GM18868 (cell line): ENCODE data around the gene CPHXL.

Experiments
- ATAC-seq: cut with Tn5 transposase; IDR thresholded peaks from one replicate; pipeline ENCODE4 v1.9.1; 2021; ENCODE audit warnings: mild to moderate bottlenecking, moderate library complexity; ENCODE audit not compliant: unreplicated experiment

Gene CPHXL

DNA sequence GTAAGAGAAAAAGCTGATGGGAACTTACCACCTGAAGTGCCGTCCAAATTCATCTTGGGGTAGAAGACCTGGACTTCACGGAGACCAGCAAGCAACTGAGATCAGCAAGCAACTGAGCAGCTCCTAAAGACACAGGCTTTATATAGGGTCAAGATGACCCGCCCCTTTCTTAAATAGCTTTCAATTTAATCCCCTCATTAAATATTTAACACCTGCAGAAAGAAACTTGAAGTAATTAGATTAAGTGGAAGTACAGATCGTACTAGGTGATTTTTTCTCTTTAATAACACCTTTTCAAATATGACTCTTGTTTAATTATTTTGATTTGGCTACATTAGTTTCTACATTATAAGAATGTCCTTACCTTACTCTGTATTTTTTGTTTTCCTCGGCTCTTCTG, at the start of gene CPHXL:
TSS of gene CPHXL (minus strand) at position 101 of the 400 bp plus-strand sequence. CDS start at position 53, 48 bp downstream.
- ATAC-seq = no peak

DNA sequence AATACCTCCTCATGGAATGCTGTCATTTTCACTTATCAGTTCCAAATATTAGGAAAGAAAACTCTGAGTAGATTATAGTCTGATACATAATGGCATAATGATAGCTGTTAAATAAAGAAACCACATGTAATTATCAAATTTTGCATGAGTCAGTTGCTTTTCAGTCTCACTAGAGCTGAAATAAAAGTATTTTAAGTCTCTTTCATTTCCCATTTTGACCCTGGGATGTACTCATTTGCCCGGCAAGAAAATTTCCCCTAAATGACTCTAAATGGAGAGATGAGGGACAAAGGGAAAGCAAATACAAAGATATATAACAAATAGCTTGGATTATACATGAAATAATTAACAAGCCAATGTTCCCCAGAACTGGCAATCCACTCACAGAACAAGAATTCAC, 47.9 kb upstream of the CPHXL start:
- peak; percentile 65 for ATAC-seq

DNA sequence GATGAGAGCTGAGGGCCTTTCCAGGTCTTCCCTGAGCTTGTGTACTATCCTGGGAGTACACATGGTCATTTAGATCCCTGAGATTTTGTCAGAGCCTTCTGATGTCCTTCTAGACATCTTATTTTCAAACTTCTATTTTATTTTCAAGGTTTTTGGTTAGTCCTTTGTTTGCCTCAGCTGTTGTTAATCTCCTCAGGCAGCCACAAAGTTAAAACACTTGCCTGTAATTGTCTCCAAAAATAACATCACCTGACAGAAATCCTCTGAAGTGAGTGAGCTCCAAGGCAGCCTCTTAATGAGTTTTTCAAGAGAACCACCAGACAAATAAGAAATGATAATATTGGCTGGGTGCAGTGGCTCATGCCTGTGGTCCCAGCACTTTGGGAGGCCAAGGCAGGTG, 43.8 kb upstream of the CPHXL start:
- no peak for ATAC-seq

DNA sequence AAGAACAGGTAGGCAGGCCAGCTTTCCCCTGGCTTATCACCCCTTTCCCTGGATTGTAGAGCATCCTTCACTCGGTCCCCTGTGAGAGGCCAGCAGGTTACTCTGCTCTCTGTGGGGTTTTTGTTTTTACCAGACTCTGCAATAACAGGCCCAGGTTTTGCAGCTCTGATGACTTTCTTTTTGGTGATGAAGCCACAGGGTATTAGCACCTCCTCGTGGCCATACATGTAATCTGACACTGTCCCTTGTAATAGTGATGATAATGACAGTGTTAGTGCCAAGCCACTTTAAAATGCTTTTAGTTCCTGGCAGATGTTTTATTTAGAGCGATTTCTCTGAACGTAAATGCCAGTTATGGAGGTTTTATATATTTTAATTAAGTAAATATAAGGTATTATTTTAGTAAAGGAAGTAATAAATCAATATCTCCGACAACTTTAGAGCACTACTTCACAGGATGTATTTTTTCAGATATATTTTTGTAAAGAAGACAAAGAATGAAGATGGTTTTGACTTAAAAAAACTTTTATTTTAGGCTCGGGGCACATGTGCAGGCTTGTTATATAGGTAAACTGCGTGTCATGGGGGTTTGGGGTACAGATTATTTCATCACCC, 38.0 kb upstream of the CPHXL start:
- ATAC-seq = peak; percentile 86

DNA sequence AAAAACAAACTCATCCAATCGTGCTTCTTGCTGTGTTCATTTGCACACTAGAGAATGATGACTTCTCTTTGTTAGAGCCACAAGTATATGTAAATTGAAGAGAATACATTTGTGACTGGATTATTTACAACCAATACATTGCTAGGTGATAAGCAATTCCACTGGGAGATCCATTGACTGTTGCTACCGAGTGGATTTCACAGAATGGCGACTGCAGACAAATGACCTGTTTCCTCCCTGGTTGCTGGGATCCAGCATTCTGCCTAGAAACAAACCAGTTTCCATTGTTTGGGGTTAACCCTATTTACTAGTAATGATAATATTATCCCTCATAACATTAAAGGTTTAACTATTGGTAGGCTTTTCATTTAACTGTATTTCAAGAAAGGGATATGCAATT, 36.9 kb upstream of the CPHXL start:
- no peak for ATAC-seq

GRCh38 chr16:75762746-75763145, 36.5 kb upstream of the CPHXL start:
- no peak for ATAC-seq

DNA sequence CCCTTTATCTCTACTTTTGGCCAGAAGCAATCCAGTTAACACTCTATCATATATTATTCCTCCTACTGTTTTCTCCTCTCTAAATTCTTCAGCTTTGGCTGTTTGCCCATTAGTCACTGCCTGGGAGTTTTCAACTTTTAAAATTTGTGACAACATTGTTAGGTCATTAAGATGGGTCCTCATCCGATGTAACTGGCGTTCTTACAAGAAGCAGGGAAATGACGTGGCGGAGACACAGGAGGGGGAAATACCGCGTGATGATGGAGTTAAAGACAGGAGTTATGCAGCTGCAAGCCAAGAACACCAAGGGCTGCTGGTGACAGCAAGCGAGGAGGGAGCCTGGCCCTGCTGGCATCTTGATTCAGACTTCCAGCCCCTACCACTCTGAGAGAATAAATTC, 34.8 kb upstream of the CPHXL start:
- peak; percentile 34 for ATAC-seq

- ATAC-seq = no peak
Measured at GRCh38 chr16:75760018-75760519, 33.8 kb upstream of the CPHXL start.

DNA sequence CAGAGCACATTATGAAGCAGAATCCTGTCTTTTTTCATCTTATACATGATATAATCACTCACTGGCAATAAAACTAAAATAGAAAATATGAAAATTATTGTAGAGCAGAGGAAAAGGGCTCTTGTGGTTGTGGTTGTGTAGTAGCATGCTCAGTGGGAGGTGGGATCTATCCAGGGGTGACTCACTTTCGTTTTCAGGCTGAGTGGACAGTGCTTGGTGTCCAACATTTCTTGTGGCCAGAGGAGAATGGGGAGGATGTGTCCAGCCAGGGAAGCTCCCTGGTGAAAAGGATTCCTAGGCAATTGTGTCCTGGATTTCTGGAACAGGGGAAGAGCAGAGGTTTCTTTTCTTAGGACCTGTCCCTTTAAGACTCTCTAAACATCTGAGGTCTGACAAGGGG, 31.9 kb upstream of the CPHXL start:
- peak; percentile 30 for ATAC-seq

- ATAC-seq = no peak
Measured at GRCh38 chr16:75754141-75754540, 27.9 kb upstream of the CPHXL start.

- ATAC-seq = no peak
Measured at GRCh38 chr16:75750528-75750927, 24.2 kb upstream of the CPHXL start.

- no peak for ATAC-seq
Measured at GRCh38 chr16:75746359-75746758, 20.1 kb upstream of the CPHXL start.

DNA sequence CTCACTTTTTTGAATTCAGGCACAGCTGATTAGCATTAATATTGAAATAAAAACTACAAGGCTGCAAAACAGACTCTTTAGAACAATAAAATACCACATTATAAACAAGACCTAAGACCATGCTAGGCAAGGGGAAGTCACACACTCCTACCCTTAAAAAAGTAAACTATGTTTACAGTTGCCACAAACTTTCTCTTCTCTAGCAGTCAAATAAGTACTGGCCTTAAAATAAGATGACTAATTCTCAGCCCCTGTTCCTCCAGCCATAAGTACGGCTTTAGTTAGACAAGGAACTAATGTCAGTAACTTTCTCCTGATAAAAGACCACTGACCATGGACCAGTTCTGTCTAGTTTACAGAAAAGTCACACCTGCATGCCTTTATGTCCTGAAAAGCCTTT, 19.5 kb upstream of the CPHXL start:
- ATAC-seq = peak; percentile 83

DNA sequence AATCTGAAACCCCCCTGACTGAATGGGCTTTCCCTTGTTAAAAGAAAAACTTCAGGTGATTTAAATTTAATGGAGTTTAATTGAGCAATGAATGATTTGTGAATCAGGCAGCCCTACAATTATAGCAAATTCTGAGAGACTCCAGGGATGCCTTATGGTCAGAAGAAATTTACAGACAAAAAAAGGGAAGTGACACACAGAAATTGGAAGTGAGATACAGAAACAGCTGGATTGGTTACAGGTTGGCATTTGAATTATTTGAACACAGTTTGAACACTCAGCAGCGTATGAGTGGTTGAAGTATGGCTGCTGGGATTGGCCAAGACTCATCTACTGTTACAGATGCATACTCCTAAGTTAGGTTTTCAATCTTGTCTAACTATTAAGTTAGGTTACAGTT, 19.0 kb upstream of the CPHXL start:
- peak; percentile 65 for ATAC-seq

GRCh38 chr16:75742424-75743047, 16.2 kb upstream of the CPHXL start:
- ATAC-seq = no peak

- ATAC-seq = no peak
Measured at GRCh38 chr16:75733305-75734211, 7.3 kb upstream of the CPHXL start.

GRCh38 chr16:75732871-75733270, 6.6 kb upstream of the CPHXL start:
- ATAC-seq = no peak

DNA sequence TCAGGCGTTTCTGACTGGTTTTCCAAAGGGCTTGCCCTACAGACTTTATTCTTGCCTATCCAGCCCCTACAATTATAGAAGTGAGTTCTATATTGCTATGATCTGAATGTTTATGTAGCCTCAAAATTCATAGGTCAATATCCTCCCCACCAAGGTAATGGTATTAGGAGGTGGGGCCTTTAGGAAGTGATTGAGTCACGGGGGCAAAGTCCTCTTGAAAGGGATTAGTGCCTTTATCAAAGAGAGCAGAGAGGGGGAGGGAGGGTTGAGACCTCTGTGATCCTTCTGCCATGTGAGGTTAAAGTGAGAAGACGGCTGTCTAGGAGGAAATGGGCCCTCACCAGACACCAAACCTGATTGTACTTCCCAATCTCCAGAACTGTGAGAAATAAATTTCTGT, 931 bp upstream of the CPHXL start:
- no peak for ATAC-seq

GRCh38 chr16:75718452-75718851, 7.8 kb downstream of the CPHXL start:
- no peak for ATAC-seq

- no peak for ATAC-seq
Measured at GRCh38 chr16:75714661-75715060, 11.6 kb downstream of the CPHXL start.

DNA sequence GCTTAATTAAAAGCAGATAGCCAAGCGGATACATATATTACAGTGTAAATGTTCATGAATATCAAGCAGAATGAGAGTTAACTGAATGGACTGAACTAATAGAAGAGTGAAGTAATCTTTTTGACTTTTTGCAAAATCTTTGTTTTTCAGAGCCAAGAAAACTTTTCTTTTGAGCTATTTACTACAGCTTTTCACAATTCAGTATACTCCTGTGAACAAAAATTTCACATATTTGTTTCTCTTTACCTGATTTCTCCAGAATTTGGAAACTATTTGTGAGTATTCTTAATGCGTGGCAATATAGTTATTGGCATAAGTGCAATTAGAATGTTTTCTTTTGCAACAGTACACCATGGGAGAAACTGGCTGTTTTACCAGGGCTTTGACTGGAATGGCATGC, 15.9 kb downstream of the CPHXL start:
- ATAC-seq = no peak

- ATAC-seq = no peak
Measured at GRCh38 chr16:75703306-75703705, 23.0 kb downstream of the CPHXL start.
